AML-193 (cell line): Measurements from ENCODE around the gene SLIT1.

ENCODE experiments used
- DNase-seq, 2 experiments: peaks; one replicate each; lab custom pipeline; 2025; lab: John Stamatoyannopoulos, UW

SLIT1 gene

GRCh38 chr10:97173036-97173435 lies 12.7 kb downstream of the SLIT1 start:
- no peak for DNase-seq

DNA sequence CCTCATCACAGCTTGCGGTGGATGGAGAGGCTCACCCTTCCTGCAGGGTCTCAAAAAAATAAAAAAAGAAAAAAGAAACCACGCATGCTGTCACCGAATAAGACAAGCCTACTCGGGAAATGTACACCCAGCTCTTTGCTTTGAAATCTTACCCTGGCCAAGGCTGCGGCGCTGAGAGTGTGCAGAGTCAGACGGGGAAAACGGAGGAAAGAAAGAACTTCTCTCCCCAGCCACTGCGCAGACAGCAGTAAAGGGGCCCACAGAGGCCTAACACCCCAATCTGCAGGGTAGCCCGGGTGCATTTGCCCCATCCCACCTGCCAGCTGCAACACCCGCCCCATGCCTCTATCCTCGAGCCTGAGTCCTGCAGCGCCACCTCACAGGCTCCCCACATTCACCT lies 14.8 kb downstream of the SLIT1 start:
- DNase-seq, result no peak

- no peak for DNase-seq
Measured at GRCh38 chr10:97169911-97170693, 15.7 kb downstream of the SLIT1 start.

- no peak for DNase-seq
Measured at GRCh38 chr10:97169063-97169462, 16.7 kb downstream of the SLIT1 start.

GRCh38 chr10:97168645-97169044 lies 17.1 kb downstream of the SLIT1 start:
- DNase-seq, result no peak

- DNase-seq, result no peak
Measured at GRCh38 chr10:97165499-97165898, 20.3 kb downstream of the SLIT1 start.

GRCh38 chr10:97163781-97164501 lies 21.8 kb downstream of the SLIT1 start:
- no peak for DNase-seq

- DNase-seq, result no peak
Measured at GRCh38 chr10:97163181-97163580, 22.6 kb downstream of the SLIT1 start.

DNA sequence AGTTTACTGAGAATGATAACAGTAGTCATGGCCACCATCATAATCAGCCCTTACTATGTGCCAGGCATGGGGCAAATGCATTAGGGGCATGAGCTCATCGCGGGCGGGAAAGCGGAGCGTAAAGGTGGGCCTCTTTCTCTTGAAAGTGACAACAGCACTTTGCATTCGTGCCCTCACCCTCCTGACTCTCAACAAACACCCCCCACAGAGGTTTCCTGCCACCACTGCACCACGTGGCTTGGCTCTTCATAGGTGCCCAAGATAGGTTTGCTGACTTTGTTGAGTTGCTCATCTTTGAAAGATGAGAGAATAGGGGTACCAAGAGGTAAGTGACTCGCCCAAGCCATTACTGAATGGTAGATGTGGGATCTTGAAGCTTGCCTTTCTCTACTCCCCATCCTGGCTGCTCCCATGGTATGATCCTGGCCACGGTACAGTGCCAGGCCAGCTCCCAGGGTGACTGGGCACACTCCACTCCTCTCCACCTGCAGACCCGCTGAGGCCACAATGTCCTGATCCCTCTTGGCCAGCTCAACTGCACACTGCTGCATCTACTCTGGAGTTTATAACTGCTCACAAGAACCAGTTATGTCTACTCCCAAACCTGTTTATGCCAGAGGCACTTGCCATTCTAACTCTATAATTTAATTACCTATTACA lies 26.0 kb downstream of the SLIT1 start:
- DNase-seq, result no peak

DNA sequence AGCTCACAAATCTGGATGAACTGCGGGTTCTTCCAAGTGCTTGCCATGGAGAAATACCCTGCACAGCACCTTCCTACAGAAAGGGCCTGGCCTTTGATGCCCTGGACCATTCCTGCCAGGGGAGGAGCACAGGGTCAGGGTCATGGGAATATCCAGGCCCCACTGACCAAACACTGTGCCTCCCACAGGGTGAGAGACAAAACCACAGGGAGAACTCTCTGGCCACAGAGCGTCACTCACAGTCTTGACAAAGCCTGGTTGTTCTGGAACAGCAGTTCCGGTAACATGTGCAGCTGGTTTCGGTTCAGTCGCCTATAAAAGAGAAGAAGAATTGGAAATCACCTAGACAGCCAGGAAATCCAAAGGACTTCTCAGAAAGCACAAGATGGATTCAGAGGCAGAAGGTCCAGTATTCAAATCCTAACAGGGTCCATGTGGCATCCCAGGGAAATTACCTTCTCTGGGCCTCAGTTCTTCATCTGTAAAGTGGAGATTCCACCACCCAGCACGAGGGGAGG lies 28.1 kb downstream of the SLIT1 start:
- no peak for DNase-seq

DNA sequence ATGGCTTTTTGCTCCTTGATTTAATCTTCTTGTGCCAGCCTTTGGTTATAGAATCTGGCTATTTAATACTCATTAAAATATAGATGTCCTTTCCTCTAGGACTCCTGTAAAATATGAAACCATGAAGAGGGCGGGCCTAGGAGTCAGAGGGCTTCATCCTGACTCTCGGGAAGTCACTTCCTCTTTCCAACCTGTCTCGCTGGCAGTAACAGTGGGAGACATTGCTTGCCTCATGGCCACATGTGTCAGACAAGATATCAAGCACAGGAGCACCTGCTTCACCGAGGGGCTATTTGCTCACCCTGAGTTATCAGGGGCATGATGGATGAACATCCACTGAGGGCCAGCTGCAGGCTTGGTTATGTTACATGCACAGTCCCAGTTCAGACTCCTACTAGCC lies 31.0 kb downstream of the SLIT1 start:
- no peak for DNase-seq

- DNase-seq, result no peak
Measured at GRCh38 chr10:97154162-97154561, 31.6 kb downstream of the SLIT1 start.

- DNase-seq, result no peak
Measured at GRCh38 chr10:97153270-97153850, 32.4 kb downstream of the SLIT1 start.

DNA sequence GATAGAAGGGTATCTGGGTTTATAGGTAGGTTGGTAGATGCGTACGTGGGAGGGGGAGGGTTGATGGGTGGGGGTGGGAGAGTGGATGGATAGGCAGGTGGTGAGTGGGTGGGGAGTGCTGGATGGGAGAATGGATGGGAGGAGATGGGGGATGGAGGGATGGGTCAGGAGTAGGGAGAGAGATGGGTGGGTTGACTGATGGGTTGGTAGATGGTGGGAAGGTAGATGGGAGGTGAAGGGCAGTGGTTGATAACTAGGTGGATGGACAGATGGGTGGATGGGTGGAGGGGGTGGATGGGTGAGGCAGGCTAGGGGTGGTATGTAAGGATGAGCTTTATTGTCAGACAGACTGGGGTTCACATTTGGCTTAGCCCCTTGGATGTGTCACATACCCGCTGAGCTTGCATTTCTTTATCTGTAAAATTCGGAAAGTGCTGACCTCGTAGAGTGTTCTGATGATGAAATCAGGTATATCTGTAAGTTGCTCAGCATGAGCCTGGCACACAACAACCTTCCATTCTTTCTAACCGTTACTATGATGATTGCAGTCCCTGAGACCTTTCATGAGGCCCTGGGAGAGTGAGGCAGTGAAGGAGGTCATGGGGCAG lies 34.3 kb downstream of the SLIT1 start:
- no peak for DNase-seq

GRCh38 chr10:97150616-97151015 lies 35.1 kb downstream of the SLIT1 start:
- no peak for DNase-seq

DNA sequence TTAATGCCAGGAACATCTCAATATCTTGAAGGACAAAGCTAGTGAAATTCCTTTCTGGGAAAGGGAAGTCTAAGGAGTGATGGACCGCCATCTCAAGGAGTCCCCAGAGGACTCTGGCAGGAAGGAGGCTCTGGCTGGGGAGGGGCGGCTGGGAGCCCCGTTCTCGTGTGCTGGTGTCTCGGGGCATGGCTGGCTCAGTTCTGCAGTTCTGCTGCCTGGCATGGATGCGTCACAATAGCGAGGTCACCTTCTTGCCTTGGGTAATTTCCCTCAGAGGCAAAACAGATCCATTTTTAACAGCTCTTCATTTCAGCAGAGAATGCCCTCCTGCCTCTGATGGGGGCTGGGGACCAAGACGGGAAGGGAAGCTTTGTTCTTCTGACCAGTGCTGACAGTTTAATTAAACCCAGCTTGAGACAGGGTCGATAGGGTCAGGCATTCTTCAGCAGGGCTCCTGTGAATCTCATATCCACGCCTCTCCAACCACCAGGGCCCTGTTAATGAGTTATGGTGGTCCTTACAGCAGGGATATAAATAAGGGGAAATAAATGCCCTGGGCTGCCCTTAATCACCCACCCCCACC lies 35.7 kb downstream of the SLIT1 start:
- DNase-seq, result no peak

DNA sequence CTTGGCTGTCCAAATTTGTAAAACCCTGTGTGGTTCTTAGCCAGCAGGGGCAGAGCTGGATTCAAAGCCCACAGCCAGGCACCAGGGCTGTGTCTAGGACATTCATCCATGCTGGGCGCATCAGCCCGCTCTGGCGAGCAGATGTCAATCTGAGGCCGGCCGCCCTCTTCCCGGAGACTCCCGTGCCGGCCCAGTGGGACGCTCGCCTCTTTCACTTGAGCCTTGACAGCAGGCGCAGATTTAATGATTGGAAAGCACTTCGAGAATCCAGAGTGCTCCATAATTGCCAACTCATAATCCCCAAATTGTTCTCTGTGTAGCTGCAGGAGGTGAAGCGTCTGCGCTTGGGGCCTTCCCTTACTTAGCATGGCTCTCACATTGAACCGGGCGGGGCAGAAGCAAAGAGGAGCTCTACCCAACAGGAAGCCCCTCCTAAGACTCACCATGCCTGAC lies 36.7 kb downstream of the SLIT1 start:
- no peak for DNase-seq

- no peak for DNase-seq
Measured at GRCh38 chr10:97144297-97144696, 41.5 kb downstream of the SLIT1 start.

DNA sequence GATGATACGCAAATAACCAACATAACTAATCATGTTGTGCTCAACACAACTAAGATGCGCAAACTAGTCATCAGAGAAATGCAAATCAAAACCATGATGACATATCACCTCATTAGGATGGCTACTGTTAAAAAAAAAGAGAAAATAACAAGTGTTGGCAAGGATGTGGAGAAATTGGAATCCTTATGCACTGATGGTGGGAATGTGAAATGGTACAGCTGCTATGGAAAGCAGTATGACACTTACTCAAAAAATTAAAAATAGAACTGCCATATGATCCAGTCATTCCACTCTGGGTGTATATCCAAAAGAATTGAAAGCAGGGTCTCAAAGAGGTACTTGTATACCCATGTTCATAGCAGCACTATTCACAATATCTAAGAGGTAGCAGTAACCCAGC lies 42.9 kb downstream of the SLIT1 start:
- DNase-seq, result no peak

GRCh38 chr10:97140902-97141745 lies 44.6 kb downstream of the SLIT1 start:
- DNase-seq, result no peak
